Lower lobe of right lung (tissue), 2 donors: Measurements from ENCODE around the gene LGI2. TPM values are rescaled to one million over a fixed set of nuclear protein-coding genes. Genes with fewer than 3 reads are reported as not detected.

Source experiments
- ATAC-seq, 2 donors: fragments of 200-7000 bp; cut with Tn5 transposase; one replicate each; pipeline ENCODE4 v1.9.1; 2020 to 2022; ENCODE audit warnings: mild to moderate bottlenecking in 2 of 2, moderate library complexity in 2 of 2
- DNase-seq: peaks from one replicate; pipeline ENCODE4 v3.0.0-alpha.2; 2020
- H3K27ac ChIP-seq: fragments of 200-600 bp; one replicate; pipeline ENCODE4 v1.8.0; 2022
- H3K27me3 ChIP-seq: fragments of 200-600 bp; one replicate; pipeline ENCODE4 v1.8.0; 2022; ENCODE audit warnings: low read depth
- H3K36me3 ChIP-seq: fragments of 200-600 bp; one replicate; pipeline ENCODE4 v1.8.0; 2022; ENCODE audit warnings: mild to moderate bottlenecking
- H3K4me1 ChIP-seq: fragments of 200-600 bp; one replicate; pipeline ENCODE4 v1.8.0; 2022
- H3K4me3 ChIP-seq: fragments of 200-600 bp; one replicate; pipeline ENCODE4 v1.8.0; 2022; ENCODE audit warnings: mild to moderate bottlenecking
- H3K9me3 ChIP-seq: fragments of 200-600 bp; one replicate; pipeline ENCODE4 v1.8.0; 2022
- intact Hi-C: fragments of 100-400 bp; cut with DNase I; formaldehyde crosslinking; loops from one replicate; pipeline ENCODE4 v1.11.0; 2022
- total RNA-seq: library from RNA; stranded (reverse); fragmentation: NEBNext Ultra II Directional; extraction: Animal tissue kit (Norgen Biotek cat#: 25700); gene quantifications from one replicate; pipeline ENCODE4 v1.2.1, GENCODE V29; 2021
- TF ChIP-seq, protein P1 (sequence below): fragments of 200-600 bp; IDR thresholded peaks from one replicate; pipeline ENCODE4 v1.8.0; 2022; ENCODE audit warnings: antibody characterized with exemption, mild to moderate bottlenecking
- donor health status: DM: no; HTN: yes; CAD: no; lungs with severe emphysema.

The LGI2 gene
- total RNA-seq, 1 donor from 2014 or later, result 1.3 TPM

DNA sequence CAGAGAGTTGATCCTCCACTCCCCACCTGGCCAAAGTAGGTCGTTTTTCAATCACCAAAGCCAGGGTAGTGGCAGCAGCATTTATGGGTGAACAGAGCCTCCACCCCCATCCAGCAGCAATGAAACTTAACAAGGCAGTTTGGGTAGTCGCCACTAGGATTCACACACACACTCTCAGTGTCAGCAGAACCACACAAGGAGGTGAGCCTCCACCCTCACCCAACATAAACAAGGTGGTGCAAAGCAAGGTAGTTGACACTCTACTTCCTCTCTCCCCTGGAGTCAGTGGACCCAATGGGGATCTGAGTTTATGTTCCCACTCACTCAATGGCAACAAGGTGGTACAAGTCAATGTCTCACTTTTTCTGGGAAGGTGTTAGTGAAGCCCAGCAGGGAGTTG, 67.5 kb downstream of the LGI2 start:
- intact Hi-C loops, result no loop called here
- TF ChIP-seq, protein P1, sequence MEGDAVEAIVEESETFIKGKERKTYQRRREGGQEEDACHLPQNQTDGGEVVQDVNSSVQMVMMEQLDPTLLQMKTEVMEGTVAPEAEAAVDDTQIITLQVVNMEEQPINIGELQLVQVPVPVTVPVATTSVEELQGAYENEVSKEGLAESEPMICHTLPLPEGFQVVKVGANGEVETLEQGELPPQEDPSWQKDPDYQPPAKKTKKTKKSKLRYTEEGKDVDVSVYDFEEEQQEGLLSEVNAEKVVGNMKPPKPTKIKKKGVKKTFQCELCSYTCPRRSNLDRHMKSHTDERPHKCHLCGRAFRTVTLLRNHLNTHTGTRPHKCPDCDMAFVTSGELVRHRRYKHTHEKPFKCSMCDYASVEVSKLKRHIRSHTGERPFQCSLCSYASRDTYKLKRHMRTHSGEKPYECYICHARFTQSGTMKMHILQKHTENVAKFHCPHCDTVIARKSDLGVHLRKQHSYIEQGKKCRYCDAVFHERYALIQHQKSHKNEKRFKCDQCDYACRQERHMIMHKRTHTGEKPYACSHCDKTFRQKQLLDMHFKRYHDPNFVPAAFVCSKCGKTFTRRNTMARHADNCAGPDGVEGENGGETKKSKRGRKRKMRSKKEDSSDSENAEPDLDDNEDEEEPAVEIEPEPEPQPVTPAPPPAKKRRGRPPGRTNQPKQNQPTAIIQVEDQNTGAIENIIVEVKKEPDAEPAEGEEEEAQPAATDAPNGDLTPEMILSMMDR, result no peak
- no peaks in the 10 kb centered on the region for H3K36me3 ChIP-seq
- H3K27ac ChIP-seq, result no peak overlapping the region
- no peak overlapping the region for H3K4me3 ChIP-seq
- H3K4me1 ChIP-seq, result no peaks in the 10 kb centered on the region
- H3K9me3 ChIP-seq, result no peaks in the 10 kb centered on the region
- no peaks in the 10 kb centered on the region for H3K27me3 ChIP-seq
- DNase-seq (no peak), ATAC-seq (no peak)

DNA sequence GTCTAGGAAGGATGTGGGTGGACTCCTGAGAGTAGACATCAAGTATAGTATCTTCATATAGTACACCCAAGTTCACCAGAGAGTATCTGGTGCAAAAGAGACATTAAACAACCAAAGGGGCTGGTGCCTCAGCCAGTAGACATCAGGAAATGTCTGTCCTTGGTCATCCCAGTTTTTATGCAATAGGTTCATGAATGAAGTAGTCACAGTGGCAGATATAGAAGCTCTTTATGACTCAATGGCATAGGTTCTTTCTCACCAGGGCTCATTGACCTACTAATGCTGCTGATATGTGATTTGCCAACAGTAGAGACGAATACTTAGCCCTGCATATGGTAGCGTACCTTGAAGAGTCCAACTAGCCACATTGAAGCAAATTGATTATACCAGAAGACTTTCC, 72.9 kb downstream of the LGI2 start:
- H3K9me3 ChIP-seq, result peaks cover 10% of the 10 kb centered on the region
- DNase-seq (no peak), ATAC-seq (no peak)
- H3K4me3 ChIP-seq, result no peak overlapping the region
- H3K27me3 ChIP-seq, result no peaks in the 10 kb centered on the region
- no peaks in the 10 kb centered on the region for H3K36me3 ChIP-seq
- H3K27ac ChIP-seq, result no peak overlapping the region
- TF ChIP-seq, protein P1, result no peak
- no peaks in the 10 kb centered on the region for H3K4me1 ChIP-seq
- intact Hi-C loops, result no loop called here

DNA sequence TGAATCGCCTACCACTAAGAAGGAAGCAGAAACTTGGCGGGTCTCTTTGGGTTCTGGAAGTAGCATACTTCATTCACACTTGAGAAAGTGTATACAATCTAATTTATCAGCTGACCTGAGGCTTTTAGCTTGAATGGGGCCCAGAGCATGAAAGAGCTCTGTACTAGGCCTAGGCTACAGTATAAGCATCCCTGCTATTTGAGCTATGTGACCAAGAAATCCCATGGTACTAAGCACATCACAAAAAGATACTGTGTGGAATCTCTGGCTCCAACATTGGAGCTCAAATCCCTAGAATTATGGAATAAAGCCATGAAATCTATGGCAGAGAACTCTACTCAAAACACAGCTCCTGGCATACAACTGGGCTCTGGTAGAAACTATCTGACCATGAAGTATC, 74.0 kb downstream of the LGI2 start:
- Histone ChIP-seq H3K36me3 (no peaks in the 10 kb centered on the region), H3K27me3 (no peaks in the 10 kb centered on the region), H3K4me1 (no peaks in the 10 kb centered on the region), H3K4me3 (no peak overlapping the region), H3K27ac (no peak overlapping the region), H3K9me3 (peaks cover 10% of the 10 kb centered on the region)
- intact Hi-C loops, result no loop called here
- DNase-seq (no peak), ATAC-seq (no peak)
- TF ChIP-seq, protein P1, result no peak

DNA sequence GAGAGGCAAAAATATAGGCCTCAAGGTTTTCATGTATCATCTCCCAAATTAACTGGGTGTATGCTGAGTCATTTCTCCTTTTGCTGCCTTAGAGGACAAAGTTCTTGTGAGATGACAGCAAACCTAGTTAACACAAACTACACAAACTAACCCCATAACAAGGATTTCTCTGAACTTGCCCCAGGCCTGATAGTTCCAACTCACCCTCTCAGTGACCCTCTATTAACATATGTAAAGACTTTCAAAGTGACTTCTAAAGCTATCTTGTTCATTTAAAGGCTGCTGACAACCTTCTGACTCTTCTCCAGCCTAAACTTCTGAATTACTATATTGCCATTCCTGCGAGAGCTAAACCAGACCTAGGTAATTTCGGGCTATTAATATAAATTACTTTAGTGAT, 74.7 kb downstream of the LGI2 start:
- DNase-seq (no peak), ATAC-seq (no peak)
- TF ChIP-seq, protein P1, result no peak
- H3K27me3 ChIP-seq, result no peaks in the 10 kb centered on the region
- no peaks in the 10 kb centered on the region for H3K4me1 ChIP-seq
- no peaks in the 10 kb centered on the region for H3K36me3 ChIP-seq
- H3K9me3 ChIP-seq, result peaks cover 10% of the 10 kb centered on the region
- intact Hi-C loops, result no loop called here
- no peak overlapping the region for H3K27ac ChIP-seq
- H3K4me3 ChIP-seq, result no peak overlapping the region

DNA sequence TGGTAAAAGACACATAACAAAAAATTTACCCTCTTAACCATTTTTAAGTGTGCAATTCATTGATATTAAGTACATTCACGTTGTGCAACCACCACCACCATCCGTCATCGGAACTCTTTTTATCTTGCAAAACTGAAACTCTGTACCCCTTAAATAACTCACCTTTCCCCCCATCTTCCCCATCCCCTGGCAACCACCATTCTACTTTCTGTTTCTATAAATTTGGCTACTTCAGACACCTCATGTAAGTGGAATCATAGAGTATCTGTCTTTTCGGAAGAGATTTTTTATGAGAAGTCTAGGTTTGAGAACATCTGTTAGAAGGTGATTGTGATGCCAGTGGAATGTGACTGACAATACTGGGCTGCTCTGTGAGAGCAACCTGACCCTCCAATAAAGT, 78.1 kb downstream of the LGI2 start:
- no peaks in the 10 kb centered on the region for H3K36me3 ChIP-seq
- no peak for DNase-seq
- TF ChIP-seq, protein P1, result no peak
- intact Hi-C loops, result no loop called here
- H3K4me1 ChIP-seq, result no peaks in the 10 kb centered on the region
- no peak for ATAC-seq
- no peak overlapping the region for H3K27ac ChIP-seq
- no peak overlapping the region for H3K4me3 ChIP-seq
- H3K27me3 ChIP-seq, result no peaks in the 10 kb centered on the region
- H3K9me3 ChIP-seq, result peaks cover 10% of the 10 kb centered on the region

DNA sequence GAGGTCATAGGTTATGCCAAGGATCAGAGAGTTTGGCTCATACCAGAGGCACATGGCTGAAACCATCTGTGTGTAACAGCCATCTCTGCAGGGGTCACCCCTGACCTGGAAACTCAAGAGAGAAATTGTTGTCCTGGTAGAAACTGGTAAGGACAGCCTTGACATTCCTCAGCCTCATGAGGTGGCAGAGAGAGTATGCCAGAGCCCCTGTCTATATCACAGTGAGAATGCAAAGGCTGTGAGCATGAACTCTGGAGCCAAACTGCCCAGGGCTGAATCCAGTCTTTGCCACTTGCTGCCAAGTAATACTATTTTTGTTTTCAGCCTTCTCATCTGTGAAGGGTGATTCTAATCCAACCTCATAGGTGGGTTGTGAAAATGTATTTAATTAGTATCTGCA, 80.8 kb downstream of the LGI2 start:
- DNase-seq, result no peak
- Histone ChIP-seq H3K9me3 (peaks cover 10% of the 10 kb centered on the region), H3K27me3 (no peaks in the 10 kb centered on the region), H3K27ac (no peak overlapping the region), H3K4me1 (no peaks in the 10 kb centered on the region), H3K36me3 (no peaks in the 10 kb centered on the region), H3K4me3 (no peak overlapping the region)
- ATAC-seq, result no peak
- TF ChIP-seq, protein P1, result no peak
- intact Hi-C loops, result no loop called here
